ENCODE measurements around the gene DDX39B. TPM values are rescaled to one million over a fixed set of nuclear protein-coding genes. Genes with fewer than 3 reads are reported as not detected.

DDX39B gene
- total RNA-seq, 1 donor = 240 TPM

DNA sequence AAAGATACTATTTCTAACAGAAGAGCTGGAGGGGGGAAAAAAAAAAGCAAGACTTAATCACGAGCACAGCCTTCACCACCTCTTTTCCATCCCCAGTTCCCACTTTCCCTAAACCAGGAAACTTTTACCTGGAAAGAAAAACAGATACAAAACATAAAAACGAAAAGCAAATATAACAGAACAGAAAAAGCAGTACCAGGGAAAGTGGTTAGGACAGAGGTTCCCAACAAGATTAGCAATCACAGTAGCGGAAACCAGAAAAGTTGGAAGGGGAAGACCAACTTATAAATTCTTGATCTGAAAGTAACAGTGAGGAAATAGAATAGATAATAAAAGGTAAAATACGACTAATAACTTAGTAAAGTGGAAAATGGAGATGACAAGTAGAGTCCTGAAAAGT lies 1.2 kb downstream of the DDX39B start:
- H4K20me1 ChIP-seq (ENCODE audit: insufficient read depth, low read length) = peaks cover 50% of the 10 kb centered on the region
- peak overlapping the region; percentile 97 for H3K4me2 ChIP-seq (ENCODE audit: insufficient read depth, low read length)
- H3K36me3 ChIP-seq (ENCODE audit: insufficient read depth, low read length) = peaks cover 49% of the 10 kb centered on the region
- peaks cover 63% of the 10 kb centered on the region for H3K79me2 ChIP-seq (ENCODE audit: insufficient read depth, low read length)
- H2AFZ ChIP-seq (ENCODE audit: low read length) = no peak overlapping the region
- no peaks in the 10 kb centered on the region for H3K27me3 ChIP-seq (ENCODE audit: insufficient read depth, low read length)
- TF ChIP-seq, protein P1, sequence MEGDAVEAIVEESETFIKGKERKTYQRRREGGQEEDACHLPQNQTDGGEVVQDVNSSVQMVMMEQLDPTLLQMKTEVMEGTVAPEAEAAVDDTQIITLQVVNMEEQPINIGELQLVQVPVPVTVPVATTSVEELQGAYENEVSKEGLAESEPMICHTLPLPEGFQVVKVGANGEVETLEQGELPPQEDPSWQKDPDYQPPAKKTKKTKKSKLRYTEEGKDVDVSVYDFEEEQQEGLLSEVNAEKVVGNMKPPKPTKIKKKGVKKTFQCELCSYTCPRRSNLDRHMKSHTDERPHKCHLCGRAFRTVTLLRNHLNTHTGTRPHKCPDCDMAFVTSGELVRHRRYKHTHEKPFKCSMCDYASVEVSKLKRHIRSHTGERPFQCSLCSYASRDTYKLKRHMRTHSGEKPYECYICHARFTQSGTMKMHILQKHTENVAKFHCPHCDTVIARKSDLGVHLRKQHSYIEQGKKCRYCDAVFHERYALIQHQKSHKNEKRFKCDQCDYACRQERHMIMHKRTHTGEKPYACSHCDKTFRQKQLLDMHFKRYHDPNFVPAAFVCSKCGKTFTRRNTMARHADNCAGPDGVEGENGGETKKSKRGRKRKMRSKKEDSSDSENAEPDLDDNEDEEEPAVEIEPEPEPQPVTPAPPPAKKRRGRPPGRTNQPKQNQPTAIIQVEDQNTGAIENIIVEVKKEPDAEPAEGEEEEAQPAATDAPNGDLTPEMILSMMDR (IDR thresholded peaks at IDR 0.05; ENCODE audit: extremely low read depth, low read depth, low read length) = no peak
- DNase-seq (ENCODE audit: insufficient read length, low spot score, missing footprints) = no peak
- peak overlapping the region; percentile 99 for H3K27ac ChIP-seq (ENCODE audit: low read depth, low read length)
- no peaks in the 10 kb centered on the region for H3K9me3 ChIP-seq (ENCODE audit: low read depth, low read length)
- H3K4me3 ChIP-seq (ENCODE audit: insufficient read depth, low read length) = peak overlapping the region; percentile 95
- peaks cover 23% of the 10 kb centered on the region for H3K4me1 ChIP-seq (ENCODE audit: insufficient read depth, low read length)

DNA sequence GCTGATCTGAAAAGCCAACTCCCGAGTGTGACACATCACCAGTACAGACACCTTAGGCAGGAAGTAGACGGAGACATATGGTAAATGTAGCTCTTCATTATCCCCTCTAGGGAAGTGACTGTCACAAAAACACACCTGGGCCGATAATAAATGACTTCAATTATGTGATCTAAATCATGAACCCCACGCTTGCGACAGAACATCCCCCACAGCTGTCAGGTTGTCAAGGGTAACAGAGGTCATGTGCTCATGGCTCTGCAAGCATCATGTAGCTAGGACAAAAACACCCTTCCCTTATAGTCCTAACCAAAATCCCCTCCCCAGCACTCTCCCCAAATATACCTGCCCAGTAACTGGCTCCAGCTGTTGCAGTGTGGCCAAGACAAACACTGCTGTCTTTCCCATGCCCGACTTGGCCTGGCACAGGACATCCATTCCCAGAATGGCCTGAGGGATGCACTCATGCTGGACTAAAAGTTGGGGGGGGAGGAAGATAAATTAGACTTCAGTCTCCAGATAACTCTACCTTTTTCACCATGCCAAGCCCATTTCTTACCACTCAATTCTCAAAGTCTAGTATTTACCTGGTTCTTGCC lies 2.9 kb downstream of the DDX39B start:
- H3K9me3 ChIP-seq (ENCODE audit: low read depth, low read length) = no peaks in the 10 kb centered on the region
- peaks cover 78% of the 10 kb centered on the region for H3K79me2 ChIP-seq (ENCODE audit: insufficient read depth, low read length)
- H3K27ac ChIP-seq (ENCODE audit: low read depth, low read length) = peak overlapping the region; percentile 99
- no peaks in the 10 kb centered on the region for H3K27me3 ChIP-seq (ENCODE audit: insufficient read depth, low read length)
- H3K36me3 ChIP-seq (ENCODE audit: insufficient read depth, low read length) = peaks cover 66% of the 10 kb centered on the region
- peak overlapping the region; percentile 97 for H3K4me2 ChIP-seq (ENCODE audit: insufficient read depth, low read length)
- peak overlapping the region; percentile 95 for H3K4me3 ChIP-seq (ENCODE audit: insufficient read depth, low read length)
- no peak for DNase-seq (ENCODE audit: insufficient read length, low spot score, missing footprints)
- TF ChIP-seq, protein P1 (IDR thresholded peaks at IDR 0.05; ENCODE audit: extremely low read depth, low read depth, low read length) = no peak
- peaks cover 67% of the 10 kb centered on the region for H4K20me1 ChIP-seq (ENCODE audit: insufficient read depth, low read length)
- no peak overlapping the region for H2AFZ ChIP-seq (ENCODE audit: low read length)
- H3K4me1 ChIP-seq (ENCODE audit: insufficient read depth, low read length) = peaks cover 23% of the 10 kb centered on the region

DNA sequence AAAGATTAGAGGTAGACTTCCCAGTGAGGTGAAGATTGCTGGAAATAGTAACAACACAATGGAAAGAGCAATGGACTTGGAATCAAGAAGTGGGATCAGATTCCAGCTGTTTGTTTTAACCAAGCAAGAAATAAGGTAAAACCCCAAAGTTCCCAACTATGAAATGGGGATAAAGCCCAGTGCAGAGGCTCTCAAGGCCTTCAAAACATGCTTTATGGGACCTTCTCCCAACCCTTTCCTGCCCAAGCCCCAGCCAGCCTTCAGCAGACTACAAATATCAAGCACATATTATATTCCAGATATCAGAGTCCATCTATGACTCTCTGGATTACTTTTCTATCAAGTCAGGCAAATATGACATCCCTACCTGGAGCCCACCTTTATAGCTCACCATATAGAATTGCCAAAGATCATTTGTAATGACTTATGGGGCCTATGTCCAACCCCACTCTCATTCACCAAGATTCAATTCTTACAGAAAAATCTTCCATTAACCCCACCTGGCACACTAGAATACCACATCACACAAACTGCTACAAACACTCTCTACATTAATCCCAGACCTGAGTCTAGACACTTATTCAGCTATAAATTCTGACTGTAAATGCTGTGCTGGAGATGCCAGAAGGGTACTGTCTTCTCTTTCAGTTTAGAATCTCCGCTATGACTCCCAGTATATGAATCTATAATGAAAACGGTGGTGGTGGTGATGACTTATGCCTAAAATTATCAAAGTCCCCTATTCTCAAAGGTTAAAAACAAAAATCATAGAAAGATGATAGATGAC lies 6.1 kb downstream of the DDX39B start:
- H4K20me1 ChIP-seq (ENCODE audit: insufficient read depth, low read length) = peaks cover 88% of the 10 kb centered on the region

More for the DNA sequence above, 6.1 kb downstream of the DDX39B start:
- no peak overlapping the region for H3K4me3 ChIP-seq (ENCODE audit: insufficient read depth, low read length)
- H3K4me2 ChIP-seq (ENCODE audit: insufficient read depth, low read length) = no peak overlapping the region
- H3K27me3 ChIP-seq (ENCODE audit: insufficient read depth, low read length) = no peaks in the 10 kb centered on the region
- peaks cover 19% of the 10 kb centered on the region for H3K4me1 ChIP-seq (ENCODE audit: insufficient read depth, low read length)
- DNase-seq (ENCODE audit: insufficient read length, low spot score, missing footprints) = no peak
- peaks cover 97% of the 10 kb centered on the region for H3K36me3 ChIP-seq (ENCODE audit: insufficient read depth, low read length)
- H3K27ac ChIP-seq (ENCODE audit: low read depth, low read length) = no peak overlapping the region
- H3K9me3 ChIP-seq (ENCODE audit: low read depth, low read length) = no peaks in the 10 kb centered on the region
- H2AFZ ChIP-seq (ENCODE audit: low read length) = no peak overlapping the region
- TF ChIP-seq, protein P1 (IDR thresholded peaks at IDR 0.05; ENCODE audit: extremely low read depth, low read depth, low read length) = no peak
- peaks cover 67% of the 10 kb centered on the region for H3K79me2 ChIP-seq (ENCODE audit: insufficient read depth, low read length)
